ENCODE data around the gene PTPN23. TPM values are rescaled to one million over a fixed set of nuclear protein-coding genes. Genes with fewer than 3 reads are reported as not detected.
"Not testable (repeated sequence)": the region's sequence is repeated elsewhere in the genome, so short reads cannot be mapped to it uniquely, and the experiment has no call there.

Gene PTPN23
- total RNA-seq, 4 donors from 2014 or later, result 26.9 to 199 (median 55.1) TPM

- Histone ChIP-seq H3K27me3 (no peaks in the 10 kb centered on the region), H3K36me3 (no peaks in the 10 kb centered on the region), H3K9me3 (no peaks in the 10 kb centered on the region), H3K4me3 (no peak overlapping the region), H3K4me1 (peaks cover 16 to 48% (median 30%) of the 10 kb centered on the region in 4 donors), H3K27ac (peak overlapping the region; percentile 75 to 85 (median 79))
- in situ Hi-C loops (cut with MboI; ENCODE audit: low pct_ligation_motif_present in 1 of 4, low pct_unique_long_range_greater_than_20kb in 1 of 4, low sequenced_read_pairs in 3 of 4) (no loop called here), intact Hi-C loops (cut with DNase I; ENCODE audit: low total_unique reads) (no loop called here)
- no peak for DNase-seq
- WGBS, 2 donors (ENCODE audit: low coverage in 1 of 2), result 67 to 82% methylated on average over 1 to 5 of the region's 5 CpGs
- TF ChIP-seq EP300 (IDR thresholded peaks at IDR 0.05; ENCODE audit: low read depth), result no peak
- TF ChIP-seq CTCF (IDR thresholded peaks at IDR 0.05), result no peak
- TF ChIP-seq POLR2AphosphoS5 (IDR thresholded peaks at IDR 0.05), result no peak
- TF ChIP-seq POLR2A (IDR thresholded peaks at IDR 0.05), result no peak
Observed at GRCh38 chr3:47444103-47444502, 63.3 kb downstream of the PTPN23 start.

GRCh38 chr3:47452453-47453215, 71.8 kb downstream of the PTPN23 start:
- intact Hi-C loops (cut with DNase I; ENCODE audit: low total_unique reads) (no loop called here), in situ Hi-C loops (cut with MboI; ENCODE audit: low pct_ligation_motif_present in 1 of 4, low pct_unique_long_range_greater_than_20kb in 1 of 4, low sequenced_read_pairs in 3 of 4) (no loop called here)
- DNase-seq, result no peak
- Histone ChIP-seq H3K36me3 (no peaks in the 10 kb centered on the region), H3K4me3 (no peak overlapping the region), H3K27me3 (no peaks in the 10 kb centered on the region), H3K4me1 (peaks cover 0 to 12% (median 4%) of the 10 kb centered on the region in 4 donors), H3K9me3 (no peaks in the 10 kb centered on the region), H3K27ac (no peak overlapping the region)
- no peak for TF ChIP-seq POLR2AphosphoS5 (IDR thresholded peaks at IDR 0.05)
- no peak for TF ChIP-seq POLR2A (IDR thresholded peaks at IDR 0.05)
- no peak for TF ChIP-seq CTCF (IDR thresholded peaks at IDR 0.05)
- TF ChIP-seq EP300 (IDR thresholded peaks at IDR 0.05; ENCODE audit: low read depth), result no peak
- 84 to 100% methylated on average over 1 to 4 of the region's 4 CpGs for WGBS, 2 donors (ENCODE audit: low coverage in 1 of 2)

GRCh38 chr3:47455806-47456452, 75.1 kb downstream of the PTPN23 start:
- H3K4me3 ChIP-seq, result no peak overlapping the region
- 69 to 74% methylated on average over 2 to 3 of the region's 3 CpGs for WGBS, 2 donors (ENCODE audit: low coverage in 1 of 2)
- in situ Hi-C loops (cut with MboI; ENCODE audit: low pct_ligation_motif_present in 1 of 4, low pct_unique_long_range_greater_than_20kb in 1 of 4, low sequenced_read_pairs in 3 of 4), result no loop called here
- intact Hi-C loops (cut with DNase I; ENCODE audit: low total_unique reads), result no loop called here
- no peaks in the 10 kb centered on the region for H3K36me3 ChIP-seq
- peaks cover 0 to 16% (median 4%) of the 10 kb centered on the region in 4 donors for H3K4me1 ChIP-seq
- no peaks in the 10 kb centered on the region for H3K27me3 ChIP-seq
- TF ChIP-seq CTCF (IDR thresholded peaks at IDR 0.05) (no peak), EP300 (IDR thresholded peaks at IDR 0.05; ENCODE audit: low read depth) (no peak), POLR2A (IDR thresholded peaks at IDR 0.05) (no peak), POLR2AphosphoS5 (IDR thresholded peaks at IDR 0.05) (peak in 1 of 3 donors; percentile 13)
- peak overlapping the region in 1 of 4 donors; percentile 8 for H3K27ac ChIP-seq
- no peaks in the 10 kb centered on the region for H3K9me3 ChIP-seq
- no peak for DNase-seq

- DNase-seq, result no peak
- intact Hi-C loops (cut with DNase I; ENCODE audit: low total_unique reads), result no loop called here
- Histone ChIP-seq H3K36me3 (no peaks in the 10 kb centered on the region), H3K9me3 (no peaks in the 10 kb centered on the region), H3K4me3 (no peak overlapping the region), H3K4me1 (peaks cover 0 to 16% (median 4%) of the 10 kb centered on the region in 4 donors), H3K27ac (no peak overlapping the region), H3K27me3 (no peaks in the 10 kb centered on the region)
- in situ Hi-C loops (cut with MboI; ENCODE audit: low pct_ligation_motif_present in 1 of 4, low pct_unique_long_range_greater_than_20kb in 1 of 4, low sequenced_read_pairs in 3 of 4), result no loop called here
- TF ChIP-seq EP300 (IDR thresholded peaks at IDR 0.05; ENCODE audit: low read depth) (no peak), POLR2A (IDR thresholded peaks at IDR 0.05) (no peak)
Observed at GRCh38 chr3:47456984-47457383, 76.2 kb downstream of the PTPN23 start.

GRCh38 chr3:47459534-47460085, 78.8 kb downstream of the PTPN23 start:
- H3K27me3 ChIP-seq; H3K4me3 ChIP-seq; H3K9me3 ChIP-seq; intact Hi-C loops (cut with DNase I; ENCODE audit: low total_unique reads); in situ Hi-C loops (cut with MboI; ENCODE audit: low pct_ligation_motif_present in 1 of 4, low pct_unique_long_range_greater_than_20kb in 1 of 4, low sequenced_read_pairs in 3 of 4); H3K27ac ChIP-seq; H3K36me3 ChIP-seq; DNase-seq: not testable (repeated sequence)
- peaks cover 0 to 23% (median 4%) of the 10 kb centered on the region in 4 donors for H3K4me1 ChIP-seq
- WGBS, 2 donors (ENCODE audit: low coverage in 1 of 2), result 93 to 94% methylated on average over 3 to 9 of the region's 9 CpGs
